Activated gamma-delta T cell treated with Interleukin-2 at 50 U/mL for 16 hours (primary cell): ENCODE data around the gene SCN11A.

Experiments
- DNase-seq: peaks from one replicate; pipeline ENCODE4 v3.0.0-alpha.2; 2020

SCN11A gene

DNA sequence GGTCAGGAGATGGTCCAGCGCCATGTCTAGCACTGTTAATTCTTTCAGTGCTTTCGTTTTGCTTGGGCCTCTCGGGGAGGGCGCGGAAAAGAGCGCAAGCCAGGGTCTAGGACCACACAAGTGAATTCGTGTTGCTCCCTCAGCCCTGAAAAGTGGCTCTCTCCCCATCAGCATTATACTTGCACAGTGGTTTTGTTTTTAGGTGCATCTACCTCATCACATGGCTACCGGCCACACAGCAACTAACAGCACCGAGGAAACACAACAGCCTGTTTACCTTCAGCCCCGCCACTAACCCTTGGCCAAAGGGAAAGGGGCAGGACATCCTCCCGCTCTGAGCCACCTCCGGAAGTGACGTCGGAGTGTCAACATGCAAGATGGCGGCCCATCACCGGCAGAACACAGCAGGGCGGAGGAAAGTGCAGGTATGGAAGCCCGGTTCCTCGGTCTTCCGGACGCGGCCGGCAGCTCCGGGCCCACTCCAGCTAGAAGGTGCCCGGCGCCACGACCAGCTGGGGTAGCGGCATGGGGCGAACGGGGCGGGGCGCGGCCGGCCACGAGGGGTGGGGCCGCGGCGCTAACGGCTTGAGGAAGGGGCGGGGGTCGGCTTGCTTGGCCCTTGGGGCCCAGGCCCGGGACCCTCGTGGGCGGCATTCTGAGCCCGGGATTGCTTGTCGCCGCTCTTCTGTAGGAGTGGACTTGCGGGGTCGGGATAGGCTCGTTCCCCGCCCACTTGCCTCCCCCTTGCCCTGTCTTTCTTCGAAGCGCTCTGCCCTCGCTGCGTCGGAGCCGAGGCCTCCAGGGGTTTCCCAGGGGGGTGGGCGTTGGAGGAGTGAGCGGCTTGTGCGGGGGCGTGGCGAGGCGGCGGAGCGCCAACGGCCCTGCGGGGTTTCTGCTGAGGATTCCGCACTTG, at the start of gene SCN11A, which contains the start of gene WDR48:
Gene SCN11A (minus strand): TSS at position 296 of the 913 bp plus-strand sequence. CDS start 101,582 bp downstream, outside the sequence.
Gene WDR48 (plus strand): TSS at position 368 of the 913 bp plus-strand sequence. CDS start 10 bp downstream, at position 378.
- DNase-seq, result peak; percentile 92

DNA sequence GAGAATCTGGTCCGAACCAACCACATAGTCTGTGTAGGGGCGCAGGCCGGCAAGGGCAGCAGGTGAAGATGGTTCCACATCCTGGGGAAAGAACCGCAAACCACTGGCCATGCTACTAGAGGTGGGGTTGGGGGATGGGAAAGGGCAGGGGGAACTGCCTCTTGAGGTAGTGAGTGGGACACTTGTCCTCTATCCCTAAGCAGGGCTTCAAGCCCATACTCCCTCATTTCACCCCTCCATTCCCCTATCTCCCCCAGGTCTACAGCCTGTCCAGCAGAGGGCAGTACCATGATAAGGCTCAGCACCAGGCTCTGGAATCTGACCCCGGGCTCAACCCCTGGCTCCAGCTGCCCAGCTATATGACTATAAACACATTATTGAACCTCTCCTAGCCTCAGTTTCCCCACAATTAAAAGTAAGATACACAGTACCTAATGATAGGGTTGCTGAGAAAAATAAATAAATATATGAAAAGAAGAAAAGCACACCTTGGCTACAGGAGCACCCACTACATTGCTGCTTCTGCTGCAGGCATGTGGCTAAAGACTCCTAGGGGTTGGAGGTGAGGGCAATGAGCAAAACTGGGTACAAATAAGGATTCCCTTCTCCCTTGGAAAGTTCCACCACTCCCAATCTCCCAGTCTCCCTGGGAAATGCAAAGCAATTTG, 49.4 kb upstream of the SCN11A start:
- DNase-seq, result peak; percentile 40

DNA sequence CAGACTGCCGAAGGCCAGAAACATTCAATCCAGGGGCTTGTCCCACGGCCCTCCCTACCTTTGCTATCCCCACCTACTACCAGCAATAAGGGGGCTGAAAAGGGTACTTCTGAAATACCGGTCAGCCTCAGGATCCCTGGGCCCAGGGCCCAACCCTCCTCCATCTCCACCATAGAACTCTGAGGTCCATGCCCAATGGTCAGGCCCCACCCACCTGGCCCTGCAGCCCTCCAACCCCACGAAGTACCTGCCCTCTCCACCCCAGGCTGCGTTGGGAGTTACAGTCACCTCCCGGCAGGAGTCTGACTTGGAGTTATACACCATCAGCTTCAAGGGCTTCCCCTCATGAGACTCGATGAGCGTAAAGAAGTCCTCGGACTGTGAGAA, 48.7 kb upstream of the SCN11A start:
- no peak for DNase-seq

DNA sequence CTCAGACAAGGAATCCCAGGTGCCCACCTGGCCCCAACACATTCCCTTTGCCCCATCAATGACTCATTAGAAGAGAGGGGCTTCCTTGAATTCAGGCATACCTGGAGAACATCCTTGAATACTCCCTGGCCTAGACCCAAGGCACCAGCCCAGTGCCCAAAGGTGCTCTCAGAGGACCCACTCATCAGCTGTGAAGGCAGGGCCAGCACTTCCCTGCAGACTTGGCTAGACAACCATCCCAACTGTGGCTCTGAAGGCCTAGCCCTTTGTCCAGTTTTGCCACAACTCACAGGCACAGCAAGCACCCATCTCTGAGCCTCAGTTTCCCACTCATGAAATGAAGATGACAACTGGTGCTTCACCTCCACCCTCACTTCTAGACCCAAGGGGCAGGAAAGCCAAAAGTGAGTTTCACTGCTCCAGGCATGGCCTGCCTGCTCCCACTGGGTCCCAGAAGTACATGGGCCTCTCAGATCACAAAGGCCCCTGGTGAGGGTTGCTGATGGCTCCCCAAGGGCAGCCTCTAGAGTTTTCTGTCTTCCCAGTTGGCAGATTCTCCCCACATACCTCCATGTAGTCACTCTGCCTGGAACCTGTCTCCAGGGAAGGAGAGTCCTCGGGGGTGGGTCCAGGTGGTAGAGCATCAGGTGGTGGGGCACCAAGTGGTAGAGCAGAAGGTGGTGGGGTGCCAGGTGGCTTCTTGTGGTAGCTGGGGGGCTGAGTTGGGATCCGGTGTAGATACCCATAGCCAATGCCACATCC, 48.2 kb upstream of the SCN11A start:
- no peak for DNase-seq

DNA sequence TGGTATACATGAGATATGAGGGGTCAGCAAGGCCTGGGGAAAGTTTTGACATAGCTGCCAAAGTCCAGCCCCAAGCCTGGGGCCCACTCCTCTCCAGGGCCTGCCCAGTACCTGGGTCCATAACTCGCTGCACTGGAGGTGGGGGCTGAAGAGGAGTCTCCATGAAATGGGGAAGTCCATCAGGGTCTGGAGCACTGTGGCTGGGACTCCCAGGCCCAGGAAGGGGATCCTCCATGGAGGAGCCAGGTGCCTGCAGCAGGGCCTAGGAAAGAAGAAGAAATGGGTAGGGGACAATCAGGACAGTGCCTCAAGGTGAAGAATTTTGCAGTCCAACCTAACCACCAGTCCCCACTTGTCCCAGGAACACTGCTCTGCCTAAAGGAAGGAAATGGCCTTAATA, 47.5 kb upstream of the SCN11A start:
- no peak for DNase-seq

DNA sequence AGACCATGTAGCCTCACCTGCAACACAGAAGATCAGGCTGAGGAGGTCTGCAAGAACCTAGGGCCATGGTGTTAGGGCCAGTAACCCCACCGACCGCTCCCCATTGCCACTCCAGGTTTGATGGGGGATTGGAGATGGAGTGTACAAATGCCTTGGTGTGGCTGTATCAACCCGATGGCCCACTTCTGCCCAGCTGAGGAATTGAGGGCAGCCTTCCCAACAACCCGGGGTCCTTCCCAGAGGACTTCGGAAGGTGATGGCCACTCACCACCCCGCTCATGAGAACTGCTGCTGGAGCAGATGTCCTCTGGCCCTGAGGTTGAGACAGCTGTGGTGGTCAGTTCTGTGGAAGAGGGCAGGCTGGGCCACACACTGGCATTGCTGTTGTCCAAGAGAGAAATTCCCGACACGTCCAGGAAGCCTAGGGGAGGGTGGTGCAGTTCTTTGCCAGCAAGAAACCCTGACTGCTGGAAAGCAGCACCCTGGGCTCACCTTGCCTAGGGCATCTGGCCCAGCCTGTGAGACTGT, 46.8 kb upstream of the SCN11A start:
- DNase-seq, result no peak

DNA sequence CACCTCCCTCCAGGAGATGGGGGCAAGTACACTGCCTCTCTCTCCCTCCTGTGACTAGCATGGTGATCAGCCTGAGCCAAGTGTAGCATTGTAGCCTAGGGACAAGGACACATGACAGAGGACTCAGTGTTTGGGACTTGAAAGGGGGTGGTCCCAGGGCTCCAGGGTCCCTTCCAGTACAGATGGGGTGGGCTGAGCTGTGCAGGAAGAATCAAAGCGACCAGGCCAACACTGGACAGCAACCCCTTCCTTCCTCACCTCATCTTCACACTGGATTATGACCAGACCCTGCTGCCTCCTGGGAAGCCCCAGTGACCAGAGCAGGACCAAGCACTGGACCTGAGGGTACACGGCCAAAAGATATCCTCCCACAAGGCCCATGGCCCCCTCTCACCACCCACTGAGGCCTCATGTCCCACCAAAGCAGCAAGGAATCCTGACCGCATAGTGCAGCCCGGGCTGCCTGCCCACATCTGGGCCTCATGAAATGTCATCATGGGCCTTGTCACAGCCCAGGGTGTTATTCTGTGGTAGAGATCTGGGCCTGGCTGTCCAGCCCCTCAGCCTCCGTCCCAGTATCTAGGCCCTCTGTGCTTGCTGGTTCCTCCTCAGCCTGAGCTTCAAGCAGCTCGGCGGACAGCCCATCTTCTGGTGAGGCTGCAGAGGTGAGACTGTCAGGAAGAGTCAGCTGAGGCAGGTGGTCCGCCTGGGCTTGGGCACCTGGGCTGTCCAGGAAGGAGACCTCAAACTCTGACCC, 46.1 kb upstream of the SCN11A start:
- no peak for DNase-seq

DNA sequence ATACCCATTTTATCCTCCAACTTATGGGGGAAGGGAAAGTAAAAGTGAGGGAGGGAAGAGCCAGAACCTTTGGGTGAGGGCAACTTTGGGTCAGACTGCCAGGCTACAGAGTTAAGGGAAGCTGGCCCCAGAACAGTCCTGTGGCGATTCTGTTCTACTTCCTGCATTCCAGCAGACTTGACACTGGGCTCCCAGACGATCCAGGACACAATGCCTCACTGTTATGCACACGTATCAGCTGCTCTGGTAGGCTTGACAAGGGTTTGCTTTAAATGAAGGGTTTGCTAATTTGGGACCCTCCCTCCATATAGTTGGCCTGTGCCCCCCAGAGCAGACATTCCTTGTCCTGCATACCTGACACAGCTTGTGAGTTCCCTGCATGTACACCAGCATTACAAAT, 45.0 kb upstream of the SCN11A start:
- DNase-seq, result no peak

DNA sequence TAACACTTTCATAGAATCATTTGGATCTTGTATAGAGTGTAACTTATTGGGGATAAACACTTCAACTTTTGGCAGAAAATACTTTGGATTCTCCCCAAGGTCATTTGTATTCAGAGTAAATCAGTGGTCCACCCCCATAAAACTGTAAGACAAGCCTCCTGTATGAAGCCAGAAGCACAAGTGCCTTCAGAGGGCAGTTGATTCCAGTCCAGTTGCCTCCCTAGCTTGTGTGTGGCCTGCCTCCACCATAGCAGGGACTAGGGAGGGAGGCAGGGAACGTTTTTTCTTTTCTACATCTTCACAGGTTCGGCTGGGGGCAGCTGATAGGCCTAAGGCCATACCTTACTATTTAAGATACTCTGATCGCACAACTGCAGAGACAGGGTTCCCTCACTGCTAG, 44.0 kb upstream of the SCN11A start:
- DNase-seq, result no peak

DNA sequence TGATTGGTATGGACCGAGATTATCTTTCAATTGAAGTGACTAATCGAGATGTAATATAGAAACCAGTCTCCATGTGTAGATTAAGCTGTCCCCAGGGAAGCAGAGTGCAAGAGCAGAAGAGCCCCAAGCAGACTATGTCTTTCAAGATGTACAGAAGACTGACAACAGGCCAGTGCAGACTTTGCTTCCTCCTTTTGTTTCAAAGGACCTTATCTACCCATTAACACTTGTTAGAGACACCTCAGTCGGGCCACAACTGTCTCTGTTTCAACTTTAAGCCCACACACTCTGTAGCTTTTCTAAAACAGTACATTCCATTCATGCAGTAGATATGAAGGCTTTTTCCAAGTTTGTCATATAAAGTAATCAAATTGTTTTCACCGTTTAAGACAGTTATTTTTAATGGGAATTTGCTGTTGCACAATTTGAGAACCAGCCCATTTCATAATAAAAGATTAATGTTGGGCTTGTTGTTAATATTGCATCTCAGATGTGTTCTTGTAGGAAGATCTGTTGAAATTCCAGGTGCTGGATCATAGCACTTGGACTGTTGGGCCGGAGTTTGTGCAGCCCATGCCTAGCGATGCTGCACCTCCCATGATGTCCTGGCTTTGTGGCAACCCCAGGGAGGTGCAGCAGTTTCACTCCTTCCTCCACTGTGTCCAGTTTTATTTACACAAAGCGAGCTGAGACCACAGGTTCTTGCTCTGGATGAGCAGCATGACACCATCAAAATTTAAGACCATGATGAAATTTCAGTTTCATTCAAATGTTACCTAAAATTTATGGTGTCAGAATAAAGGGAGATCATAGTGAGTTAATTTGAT, 43.3 kb upstream of the SCN11A start:
- no peak for DNase-seq

DNA sequence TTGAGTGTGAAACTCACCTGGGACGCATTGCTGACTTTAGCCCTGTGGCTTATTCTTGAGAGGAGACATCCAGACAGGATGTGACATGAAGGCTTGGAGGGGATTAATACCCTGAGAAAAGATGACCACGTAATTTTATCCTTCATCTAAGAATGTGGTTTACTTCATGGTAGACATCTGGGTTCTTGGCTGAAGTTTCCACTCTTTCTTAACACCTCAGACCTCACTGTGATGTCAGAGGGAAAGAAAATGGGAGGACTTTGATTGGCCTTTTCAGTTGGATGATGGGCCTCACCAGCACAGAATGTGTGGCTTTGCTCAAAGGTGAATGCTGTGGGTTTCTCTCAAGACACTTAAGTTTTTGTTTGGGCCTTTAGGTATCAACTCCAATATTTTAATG, 39.2 kb upstream of the SCN11A start:
- DNase-seq, result no peak

DNA sequence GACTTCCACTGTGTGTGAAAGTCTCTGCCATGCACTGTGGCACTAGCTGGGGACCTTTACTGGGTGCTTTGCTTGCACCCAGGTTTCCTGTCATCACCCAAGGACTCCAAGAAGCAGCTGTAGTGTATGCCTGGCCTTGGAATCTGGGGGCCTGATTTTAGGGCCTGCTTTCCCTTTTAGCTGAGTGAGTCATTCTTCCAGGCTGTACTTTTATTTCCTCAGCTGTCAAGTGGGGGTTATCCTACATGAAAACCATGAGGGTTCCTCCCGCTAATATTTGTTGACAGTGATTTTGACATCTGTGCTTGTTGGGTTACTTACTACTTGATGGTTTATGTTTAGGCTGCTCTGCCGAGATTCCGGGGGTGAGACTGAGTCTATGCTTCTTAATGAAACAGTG, 37.1 kb upstream of the SCN11A start:
- DNase-seq, result no peak

DNA sequence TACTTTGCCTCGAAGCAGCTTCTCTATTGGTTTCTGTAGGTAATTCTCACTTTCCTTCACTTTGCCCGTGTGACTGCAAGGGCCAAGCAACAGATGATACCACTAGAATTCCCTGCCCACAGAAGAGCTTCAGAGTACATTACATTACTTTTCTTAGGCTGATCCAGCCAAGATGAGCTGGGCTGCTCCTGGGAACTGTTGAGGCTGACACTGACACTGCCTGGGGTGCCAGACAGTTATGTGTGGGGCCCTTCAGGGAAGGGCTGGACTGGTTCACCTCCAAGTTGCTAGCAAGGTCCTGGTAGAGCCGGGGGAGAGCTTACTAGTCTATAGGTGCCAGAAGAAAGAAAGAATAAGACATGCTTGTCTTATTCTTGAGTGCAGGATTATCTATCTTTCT, 36.7 kb upstream of the SCN11A start:
- DNase-seq, result no peak

DNA sequence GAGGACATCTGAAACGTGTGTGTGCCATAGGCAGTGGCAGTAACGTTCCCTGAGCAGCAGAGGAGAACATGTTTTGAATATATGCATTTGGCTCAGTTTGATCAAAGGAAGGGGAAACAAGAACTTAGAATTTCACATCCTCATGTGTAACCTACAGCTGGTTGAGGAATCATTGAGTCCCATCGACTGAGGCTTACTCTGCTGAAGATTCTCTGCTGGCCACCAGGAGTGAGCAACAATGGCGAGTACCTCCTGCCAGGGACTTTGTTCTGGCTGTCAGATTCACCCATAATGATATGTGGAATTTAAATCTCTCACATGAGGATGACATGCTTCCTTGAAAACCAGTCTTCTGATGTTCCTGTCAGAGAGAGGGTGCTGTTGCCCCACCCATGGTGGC, 34.4 kb upstream of the SCN11A start:
- no peak for DNase-seq

DNA sequence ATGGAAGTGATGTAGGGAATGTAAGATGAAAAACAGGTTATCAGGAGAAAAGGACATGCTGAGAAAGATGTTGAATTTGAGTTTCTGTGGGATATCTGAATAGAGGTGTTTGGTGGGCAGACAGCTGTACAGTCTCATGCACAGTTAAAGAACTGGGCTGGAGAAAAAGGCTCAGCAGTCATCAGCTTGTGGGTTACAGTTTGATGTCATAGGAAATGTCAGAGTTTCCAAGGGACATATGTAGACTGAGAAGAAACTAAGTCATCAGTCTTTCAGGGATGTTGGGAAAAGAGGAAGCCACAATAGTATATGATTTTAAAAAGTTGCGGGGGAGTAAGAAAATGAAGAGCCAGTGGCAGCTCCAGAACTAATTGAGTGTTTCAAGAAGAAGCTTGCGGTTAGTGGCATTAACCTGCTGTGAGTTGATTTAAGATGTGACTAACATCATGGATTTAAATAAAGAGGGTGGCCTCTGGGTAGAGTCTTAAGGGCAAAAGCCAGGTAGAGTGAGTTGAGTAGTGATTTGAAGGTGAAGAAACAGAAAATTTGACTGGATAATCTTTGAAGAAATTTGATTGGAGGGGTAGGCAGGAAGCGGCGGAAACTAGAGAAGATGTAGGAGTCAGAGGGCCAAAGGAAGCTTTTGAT, 31.0 kb upstream of the SCN11A start:
- DNase-seq, result no peak

DNA sequence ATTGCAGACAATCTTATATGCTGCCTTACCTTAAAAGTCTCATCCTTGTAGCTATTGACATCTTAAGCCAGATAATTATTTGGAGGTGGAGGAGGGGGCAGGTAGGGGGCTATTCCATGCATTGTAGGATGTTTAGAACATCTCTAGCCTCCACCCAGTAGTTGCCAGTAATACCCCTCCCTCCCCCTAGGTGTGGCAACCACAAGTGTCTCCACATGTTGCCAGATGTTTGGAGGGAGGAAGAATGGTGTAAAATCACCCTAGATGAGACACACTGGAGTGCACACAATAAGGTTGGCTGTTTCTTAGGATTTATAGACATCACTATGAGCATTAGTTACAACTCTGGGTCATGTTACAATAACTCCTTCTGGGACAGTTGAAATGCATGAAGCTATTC, 28.3 kb upstream of the SCN11A start:
- no peak for DNase-seq

DNA sequence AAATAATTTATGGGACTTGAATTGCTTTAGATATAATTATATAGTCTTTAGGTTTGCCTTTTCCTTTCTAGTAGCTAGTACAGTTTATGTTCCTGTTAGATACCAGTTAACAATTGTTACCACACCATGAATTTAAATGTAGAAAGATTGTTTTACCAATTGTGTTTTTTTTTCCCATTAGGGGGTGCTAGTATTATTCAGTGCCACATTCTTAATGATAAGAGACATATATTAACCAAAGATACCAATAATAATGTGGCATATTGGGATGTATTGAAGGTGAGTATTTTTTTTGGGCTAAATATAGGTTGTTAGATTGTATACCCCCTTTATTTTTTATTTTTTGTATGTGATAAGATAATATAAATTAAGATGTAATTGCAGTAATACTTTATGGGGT, 27.8 kb upstream of the SCN11A start:
- DNase-seq, result no peak

DNA sequence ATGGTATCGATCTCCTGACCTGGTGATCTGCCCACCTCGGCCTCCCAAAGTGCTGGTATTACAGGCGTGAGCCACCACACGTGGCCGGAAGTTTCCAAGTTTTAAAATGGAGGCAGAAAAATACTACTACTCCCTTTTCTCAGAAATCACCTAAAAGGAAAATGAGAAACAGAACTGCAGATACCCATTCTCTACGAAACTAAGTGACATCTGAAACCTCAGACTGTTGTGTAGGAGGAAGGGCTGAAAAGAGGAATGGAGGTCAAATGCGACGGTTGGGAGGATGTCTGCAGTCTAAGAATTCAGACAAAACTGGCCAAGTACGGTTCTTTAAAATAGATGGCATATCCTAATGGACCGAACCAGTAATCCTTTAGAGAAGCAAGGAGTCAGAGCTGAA, 24.2 kb upstream of the SCN11A start:
- no peak for DNase-seq

DNA sequence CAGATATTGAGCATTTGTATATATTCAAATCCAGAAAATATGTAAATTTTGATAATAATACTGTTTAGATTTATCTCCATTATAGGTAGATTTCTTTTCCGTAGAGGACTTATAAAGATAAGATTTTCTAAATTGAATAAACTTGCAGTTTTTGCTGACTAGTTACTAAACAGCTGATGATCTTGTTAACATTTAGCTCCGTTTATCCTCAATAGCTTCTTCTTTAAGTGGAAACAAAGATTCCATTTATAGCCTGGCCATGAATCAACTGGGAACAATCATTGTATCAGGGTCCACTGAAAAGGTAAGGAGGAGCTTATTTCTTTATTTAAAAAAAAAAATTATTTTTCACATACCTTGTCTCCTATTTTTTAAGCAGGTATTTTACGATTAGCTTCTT, 16.8 kb upstream of the SCN11A start:
- DNase-seq, result no peak

DNA sequence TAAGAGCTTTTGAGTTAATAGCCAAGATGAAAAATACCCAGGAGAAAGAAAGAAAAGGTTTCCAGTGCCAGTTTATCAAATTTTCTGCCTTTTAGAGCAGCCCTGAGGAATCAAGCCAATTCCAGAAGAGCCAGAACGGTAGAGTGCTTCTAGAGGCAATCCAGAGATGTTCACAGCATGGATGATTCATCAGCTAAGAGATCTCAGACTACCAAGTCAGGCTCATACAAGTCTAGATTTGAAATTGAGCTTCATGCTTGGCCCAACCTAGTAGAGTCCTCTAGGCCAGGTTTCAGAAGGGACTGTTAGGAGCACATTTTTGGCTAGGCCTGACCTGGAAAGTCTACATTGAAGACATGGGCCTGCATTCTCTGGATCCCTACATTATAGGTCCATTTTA, 15.5 kb upstream of the SCN11A start:
- DNase-seq, result no peak

DNA sequence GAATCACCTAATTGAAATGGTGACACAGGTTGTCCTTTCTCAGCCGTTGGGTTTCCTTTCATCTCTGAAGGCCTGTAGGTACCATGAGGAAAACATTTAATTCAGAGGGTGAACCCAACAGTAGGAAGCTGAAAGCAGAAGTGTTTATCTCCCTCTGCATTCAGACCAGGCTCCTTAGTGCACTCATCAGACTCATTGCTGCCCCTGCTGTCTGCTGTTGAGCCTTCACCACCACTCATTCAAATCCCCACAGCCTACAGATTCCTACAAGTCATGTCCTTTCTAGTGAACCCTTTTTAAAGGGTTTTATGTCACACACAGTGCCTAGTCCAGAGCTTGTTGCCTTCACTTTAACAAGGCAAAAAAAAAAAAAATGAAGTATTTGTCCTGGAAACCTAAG, 13.5 kb upstream of the SCN11A start:
- DNase-seq, result peak; percentile 8
